ENCODE data around the gene KRTAP5-8.
"Not testable (repeated sequence)": the region's sequence is repeated elsewhere in the genome, so short reads cannot be mapped to it uniquely, and the experiment has no call there.

Gene KRTAP5-8

GRCh38 chr11:71575723-71576424 lies 38.0 kb downstream of the KRTAP5-8 start:
- DNase-seq = no peak

GRCh38 chr11:71576688-71577465 lies 39.1 kb downstream of the KRTAP5-8 start:
- DNase-seq = not testable (repeated sequence)

- DNase-seq = no peak
These were observed 39.7 kb downstream of the KRTAP5-8 start for GRCh38 chr11:71577469-71578004.

GRCh38 chr11:71579513-71579912 lies 41.7 kb downstream of the KRTAP5-8 start:
- DNase-seq = not testable (repeated sequence)

- peak; percentile 51 for DNase-seq
These were observed 42.5 kb downstream of the KRTAP5-8 start for GRCh38 chr11:71580057-71581003.

- no peak for DNase-seq
These were observed 44.0 kb downstream of the KRTAP5-8 start for GRCh38 chr11:71581826-71582225.

- no peak for DNase-seq
These were observed 44.6 kb downstream of the KRTAP5-8 start, which contains the start of gene KRTAP5-11 for GRCh38 chr11:71582309-71582895. KRTAP5-11 (minus strand) TSS chr11:71582875; CDS start chr11:71582837, 38 bp downstream.

GRCh38 chr11:71582969-71583368 lies 45.1 kb downstream of the KRTAP5-8 start:
- DNase-seq = not testable (repeated sequence)

- not testable (repeated sequence) for DNase-seq
These were observed 47.8 kb downstream of the KRTAP5-8 start for GRCh38 chr11:71585673-71586072.

- not testable (repeated sequence) for DNase-seq
These were observed 50.5 kb downstream of the KRTAP5-8 start for GRCh38 chr11:71588314-71588713.
